Hypothalamus (tissue), 51 donors: ENCODE data around the gene SLC5A10.

Source experiments
- DNase-seq, 51 donors: peaks; one replicate each; lab custom pipeline; 2025; lab: John Stamatoyannopoulos, UW

Gene SLC5A10

DNA sequence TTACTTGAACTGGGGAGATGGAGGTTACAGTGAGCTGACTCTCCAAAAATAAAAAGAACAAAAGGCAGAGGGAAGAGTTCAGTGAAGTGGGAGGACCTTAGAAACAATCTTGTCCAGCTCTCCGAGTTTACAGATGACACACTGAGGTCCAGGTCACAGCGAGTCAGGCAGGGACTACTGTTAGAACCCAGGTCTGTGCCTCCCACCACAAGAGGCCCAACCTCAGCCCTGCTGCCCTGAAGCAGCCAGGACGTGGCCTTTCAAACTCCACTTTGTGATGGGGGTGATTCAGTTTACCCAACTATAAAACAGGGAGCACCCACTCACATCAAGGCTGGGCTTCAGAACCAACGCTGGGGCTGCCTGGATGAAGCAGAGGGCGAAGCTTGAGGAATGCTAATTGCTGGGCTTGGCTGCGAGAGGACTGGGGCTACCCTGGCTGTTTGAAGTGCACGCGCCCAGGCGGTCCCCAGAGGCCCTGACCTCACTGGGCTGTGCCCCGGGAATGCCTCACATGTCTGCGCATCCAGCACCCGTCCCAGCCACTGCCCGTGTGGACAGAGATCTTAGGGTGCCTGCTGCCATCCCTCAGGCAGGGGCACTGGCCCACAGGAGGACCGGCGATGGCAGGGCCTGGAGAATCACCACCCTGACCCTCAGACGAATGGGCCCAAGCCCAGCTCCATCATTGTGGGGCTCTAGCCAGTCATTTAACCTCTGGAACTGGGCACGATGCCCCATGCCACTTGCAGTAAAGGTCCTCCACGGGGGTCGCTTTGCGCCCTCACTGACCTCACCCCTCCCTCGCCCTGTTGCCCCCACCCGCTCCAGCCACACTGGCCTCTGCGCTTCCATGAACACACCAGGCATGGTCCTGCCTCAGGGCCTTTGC lies 11.4 kb downstream of the SLC5A10 start:
- DNase-seq = no peak

DNA sequence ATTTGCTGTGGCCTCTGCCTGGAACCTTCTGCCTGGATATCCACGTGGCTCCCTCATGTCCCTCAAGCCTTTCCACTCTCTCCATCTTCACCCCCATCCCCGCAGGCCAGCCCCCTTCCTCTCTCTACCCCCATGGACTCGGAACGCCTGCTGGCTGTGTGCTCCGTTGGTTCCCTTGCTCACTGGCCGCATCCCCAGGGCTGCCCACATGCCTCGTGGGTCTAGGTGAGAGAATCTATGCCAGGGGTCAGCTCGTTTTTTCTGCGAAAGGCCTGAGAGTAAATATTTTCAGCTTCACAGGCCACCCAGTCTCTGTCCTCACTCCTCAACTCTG lies 12.0 kb downstream of the SLC5A10 start:
- DNase-seq = no peak

DNA sequence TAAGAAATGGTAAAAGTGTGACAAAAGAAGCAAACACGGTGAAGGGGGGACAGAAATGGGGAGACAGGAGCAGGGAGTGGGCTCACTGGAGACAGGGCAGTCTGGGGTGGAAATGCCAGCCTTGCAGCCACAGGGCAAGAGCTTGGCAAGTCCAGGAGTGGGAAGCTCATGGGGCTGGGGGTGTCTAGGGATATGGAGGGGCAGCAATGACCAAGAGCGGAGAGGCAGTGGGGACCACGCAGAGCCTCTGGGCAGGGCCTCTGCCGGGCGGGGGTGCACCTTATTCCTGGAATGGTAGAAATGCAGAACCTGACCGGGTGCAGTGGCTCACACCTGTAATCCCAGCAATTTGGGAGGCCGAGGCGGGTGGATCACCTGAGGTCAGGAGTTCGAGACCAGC lies 12.6 kb downstream of the SLC5A10 start:
- DNase-seq = no peak

DNA sequence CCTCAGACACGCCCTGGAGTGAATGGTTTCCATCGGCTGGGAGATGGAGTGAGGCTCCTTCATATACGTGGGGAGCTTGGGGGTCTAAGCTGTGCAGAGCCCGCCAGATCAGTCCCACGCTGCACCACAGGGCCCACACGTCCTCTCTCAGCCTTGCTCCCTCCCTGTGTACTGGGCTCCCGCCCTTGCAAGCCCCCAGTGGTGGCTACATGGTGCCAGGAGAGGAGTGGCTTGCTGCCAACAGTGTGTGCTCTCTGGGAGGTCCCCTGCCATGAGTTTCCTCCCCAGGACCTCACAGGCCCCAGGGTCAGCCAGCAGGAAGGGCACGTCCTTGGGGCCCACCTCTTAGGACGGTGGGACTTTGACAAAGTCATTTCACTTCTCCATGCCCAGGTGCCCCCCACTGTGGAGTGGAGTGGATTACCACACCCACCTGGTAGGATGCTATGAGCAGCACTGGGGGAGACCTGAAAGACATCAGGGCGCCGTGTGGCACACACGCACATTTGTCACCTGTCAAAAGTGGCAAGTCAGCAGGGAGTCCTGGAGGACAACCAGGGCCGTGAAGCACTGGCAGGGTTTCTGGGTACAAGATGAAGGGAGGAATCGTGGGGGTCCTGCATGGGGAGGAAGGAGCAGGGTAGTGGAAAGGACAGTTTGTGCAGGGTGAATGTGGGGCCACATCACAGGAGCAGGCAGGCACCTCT lies 13.7 kb downstream of the SLC5A10 start:
- no peak for DNase-seq

DNA sequence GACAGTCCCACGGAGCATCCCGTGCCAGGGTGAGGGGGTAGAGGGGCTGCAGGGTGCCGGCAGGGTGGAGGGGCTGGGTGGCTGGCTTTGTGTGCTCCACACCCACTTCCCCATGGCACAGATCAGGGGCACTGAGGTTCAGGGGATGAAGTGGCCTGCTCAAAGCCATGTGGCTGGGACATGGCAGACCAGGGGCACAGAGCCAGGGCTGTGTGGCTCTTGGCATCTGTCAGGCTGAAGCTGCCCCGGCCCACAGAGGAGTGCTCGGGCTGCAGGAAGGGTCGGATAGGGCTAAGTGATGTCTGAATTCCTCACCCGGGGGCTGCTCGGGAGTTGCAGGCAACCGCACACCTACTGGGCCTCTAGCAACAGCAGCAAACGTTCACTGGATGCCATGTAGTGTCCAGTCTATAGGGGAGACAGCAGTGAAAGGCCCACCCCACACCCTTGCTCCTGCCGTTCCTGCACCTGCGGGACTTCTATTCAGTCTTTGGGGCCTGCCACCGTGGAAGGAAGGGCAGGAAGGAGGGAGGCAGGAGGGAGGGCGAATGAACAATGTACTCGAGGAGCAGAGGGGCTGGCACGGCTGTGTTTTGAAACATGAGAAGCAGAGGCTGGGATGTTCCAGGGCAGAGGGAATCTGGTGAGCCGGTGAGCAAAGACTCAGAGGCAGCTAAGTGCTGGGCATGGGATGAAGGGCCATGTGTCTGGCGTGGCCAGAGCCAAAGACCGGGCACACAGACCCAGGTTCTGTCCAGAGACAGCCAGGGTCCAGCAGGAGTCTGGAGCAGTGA lies 15.1 kb downstream of the SLC5A10 start:
- no peak for DNase-seq

DNA sequence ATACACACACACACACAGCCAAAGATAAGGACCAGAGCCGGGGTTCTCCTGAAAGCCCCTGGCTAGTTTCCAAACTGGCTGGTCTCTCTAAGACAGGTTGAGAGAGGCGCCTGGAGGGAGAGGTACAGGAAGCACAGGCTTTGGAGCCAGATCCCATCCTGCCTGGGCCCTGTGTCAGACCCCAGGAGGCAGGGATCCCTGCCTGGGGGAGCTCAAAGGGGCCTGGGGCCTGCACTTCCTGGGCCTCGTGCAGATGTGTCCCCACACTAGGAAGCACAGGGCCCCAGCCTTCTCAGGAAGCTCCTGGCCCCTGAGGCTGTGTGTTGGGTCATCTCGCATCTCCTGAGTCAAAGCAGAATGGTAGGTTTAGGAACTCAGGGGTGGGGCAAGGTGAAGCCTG lies 16.0 kb downstream of the SLC5A10 start:
- no peak for DNase-seq

DNA sequence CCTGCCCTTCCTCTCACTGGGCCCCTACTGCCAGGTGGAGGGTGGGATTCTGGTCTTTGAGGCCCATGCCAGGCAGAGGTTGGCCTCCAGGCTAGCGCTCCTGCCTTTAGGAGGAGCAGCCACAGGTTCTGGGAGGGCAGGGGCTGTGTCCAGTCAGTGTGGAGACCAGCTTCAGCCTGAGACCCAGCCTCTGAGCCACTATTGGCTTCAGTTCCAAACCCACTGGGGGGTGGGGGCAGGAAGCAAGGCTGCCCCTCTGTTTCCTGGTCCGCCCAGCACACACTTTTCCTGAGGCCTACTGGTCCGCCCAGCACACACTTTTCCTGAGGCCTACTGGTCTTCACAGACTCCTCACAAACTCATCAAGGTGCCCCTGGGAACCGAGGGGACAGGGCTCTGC lies 16.4 kb downstream of the SLC5A10 start:
- no peak for DNase-seq

DNA sequence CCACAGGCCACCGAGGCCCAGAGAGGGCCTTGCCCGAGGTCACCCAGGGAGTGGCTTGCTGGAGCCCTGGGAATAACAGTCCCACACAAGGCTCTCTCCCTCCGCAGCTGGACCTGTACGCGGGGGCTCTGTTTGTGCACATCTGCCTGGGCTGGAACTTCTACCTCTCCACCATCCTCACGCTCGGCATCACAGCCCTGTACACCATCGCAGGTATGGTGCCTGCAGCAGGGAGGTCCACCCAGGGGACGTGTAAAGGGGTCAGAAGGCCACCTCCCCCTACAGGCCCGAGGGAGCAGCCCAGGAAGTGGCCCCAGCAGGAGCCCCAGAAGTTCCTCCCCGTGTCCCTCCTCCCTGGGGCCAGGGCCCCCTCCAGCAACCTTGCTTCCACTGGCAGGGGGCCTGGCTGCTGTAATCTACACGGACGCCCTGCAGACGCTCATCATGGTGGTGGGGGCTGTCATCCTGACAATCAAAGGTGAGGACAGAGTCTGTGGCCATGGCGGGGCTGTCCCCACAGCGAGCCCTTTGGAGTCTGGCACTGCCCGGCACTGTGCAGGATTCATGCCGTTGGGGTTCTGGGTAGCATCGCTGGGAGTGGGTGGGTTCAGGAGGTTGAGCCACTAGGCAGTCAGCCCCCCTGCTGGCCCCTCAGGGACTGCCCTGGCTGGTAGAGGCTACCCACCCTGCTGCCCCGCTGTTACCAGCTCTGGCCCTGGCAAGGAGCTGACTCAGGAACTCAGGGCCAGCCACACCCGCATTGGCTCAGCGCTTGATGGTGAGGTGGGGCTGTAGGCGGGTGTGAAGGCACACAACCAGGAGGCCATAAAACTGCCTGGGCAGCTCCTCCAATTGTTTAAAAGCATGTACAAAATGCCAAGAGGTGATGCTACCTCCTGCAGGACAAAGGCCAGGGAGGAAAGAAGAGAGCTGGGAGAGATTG lies 17.3 kb downstream of the SLC5A10 start:
- no peak for DNase-seq

DNA sequence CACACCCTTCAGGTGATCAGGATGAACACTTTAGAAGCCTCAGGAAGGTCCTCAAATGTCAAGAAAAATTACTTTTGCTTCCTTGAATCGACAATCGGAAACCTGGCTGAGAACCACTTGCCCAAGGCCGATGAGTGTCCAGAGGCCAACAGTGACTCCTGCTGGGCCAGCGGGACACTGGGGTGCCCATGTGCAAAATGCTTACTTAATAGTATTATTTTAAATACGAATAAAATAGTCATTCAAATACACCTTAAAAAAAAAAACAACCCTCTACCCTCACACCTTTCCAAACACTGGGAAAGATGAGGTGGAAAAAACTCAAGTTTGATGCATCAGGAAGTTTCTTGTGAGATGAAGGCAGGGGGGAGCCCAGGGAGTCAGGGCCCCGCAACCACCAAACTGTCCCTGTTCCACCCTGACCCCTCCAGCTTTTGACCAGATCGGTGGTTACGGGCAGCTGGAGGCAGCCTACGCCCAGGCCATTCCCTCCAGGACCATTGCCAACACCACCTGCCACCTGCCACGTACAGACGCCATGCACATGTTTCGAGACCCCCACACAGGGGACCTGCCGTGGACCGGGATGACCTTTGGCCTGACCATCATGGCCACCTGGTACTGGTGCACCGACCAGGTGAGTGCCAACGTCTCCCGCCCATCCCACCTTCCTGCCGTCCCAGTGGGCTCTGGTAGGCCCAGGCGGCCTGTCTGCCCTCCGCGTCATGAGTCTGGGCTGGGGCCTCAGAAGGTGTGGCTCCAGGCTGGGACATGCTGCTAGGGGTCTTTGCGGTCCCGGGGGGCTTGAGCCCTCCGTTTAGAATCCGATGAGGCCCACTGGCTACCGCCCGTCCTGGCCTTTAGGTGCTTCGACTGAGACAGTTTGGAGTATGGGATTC lies 18.9 kb downstream of the SLC5A10 start:
- DNase-seq = no peak

DNA sequence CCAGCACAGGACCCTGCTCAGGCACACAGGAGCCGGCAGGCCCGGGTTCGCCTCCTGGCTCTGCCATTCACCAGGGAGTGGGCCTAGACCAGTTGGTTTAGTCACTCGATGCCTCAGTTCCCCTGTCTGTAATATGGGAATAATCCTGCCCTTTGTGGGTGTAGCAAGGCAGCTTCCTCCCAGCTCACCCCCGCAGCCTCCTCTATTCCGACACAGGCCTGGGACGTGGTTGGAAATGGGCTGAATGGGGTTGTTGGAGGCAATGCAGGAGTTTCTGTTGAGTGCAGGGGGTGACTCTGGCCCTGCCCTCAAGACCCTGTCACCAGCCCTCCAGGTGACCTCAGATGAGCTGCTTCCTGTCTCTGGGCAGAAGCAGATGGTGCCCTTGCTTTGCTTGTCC lies 19.8 kb downstream of the SLC5A10 start:
- no peak for DNase-seq

DNA sequence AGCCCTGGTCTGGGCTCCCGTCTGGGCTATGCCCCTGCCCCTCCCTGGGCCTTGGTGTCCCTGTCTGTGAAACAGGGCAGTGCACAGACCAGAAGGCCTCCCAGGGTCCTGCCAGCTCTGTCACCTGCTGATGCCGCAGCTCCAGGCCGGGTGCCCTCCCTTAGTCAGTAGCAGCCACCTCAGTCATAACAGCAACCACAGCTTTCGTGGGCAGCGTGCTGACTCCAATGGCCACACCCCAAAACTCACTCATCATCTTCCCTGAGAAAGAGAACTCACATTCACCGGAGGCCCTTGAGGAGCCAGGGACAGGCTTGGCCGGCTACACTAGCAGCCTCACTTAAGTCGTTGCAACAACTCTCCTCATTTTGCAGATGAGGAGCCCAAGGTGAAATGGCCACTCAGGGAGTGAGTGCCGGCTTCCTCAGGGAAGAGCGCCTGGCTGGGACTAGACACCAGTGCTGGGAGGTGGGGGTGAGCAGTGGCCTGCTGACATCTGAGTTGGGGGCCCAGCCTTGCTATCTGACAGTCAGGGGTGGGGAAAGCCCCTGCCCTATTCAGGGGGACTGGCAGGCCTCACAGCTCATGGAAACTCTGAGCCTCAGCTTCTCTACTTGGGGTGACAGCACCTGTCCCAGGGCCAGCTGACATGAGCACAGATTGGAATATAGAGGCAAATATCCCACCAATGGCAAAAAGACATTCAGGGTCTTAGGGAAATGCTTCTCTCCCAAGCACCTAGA lies 22.6 kb downstream of the SLC5A10 start:
- no peak for DNase-seq

DNA sequence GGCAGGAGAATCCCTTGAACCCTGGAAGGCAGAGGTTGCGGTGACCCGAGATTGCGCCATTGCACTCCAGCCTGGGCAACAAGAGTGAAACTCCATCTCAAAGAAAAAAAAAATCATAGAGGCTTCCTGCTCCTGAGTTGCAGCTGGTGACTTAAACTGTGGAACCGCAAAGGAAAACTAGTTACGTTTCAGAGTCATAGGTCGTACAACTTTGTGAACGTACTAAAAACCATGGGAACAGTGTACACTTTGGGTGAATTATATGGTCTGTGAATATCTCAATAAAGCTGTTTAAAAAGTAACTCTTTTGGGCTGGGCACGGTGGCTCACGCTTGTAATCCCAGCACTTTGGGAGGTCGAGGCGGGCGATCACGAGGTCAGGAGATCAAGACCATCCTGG lies 23.6 kb downstream of the SLC5A10 start:
- no peak for DNase-seq

DNA sequence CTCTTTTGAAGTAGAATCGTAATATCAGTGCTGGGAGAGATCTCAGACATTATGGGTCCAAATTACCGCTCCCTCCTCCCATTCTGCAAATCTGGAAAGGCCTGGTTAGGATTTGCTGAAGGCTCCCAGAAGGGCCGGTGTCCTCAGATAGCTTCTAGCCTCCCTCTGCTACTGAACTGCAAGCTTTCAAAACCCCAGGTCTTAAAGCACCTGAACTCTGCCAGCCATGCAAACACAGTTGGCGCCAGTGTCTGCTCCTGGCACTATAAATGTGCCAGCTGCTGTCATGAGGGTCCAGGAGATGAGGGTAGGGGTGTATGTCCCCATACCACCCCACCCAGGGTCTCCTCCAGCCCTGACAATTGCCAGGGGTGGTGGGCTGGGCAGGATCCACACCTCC lies 24.2 kb downstream of the SLC5A10 start:
- no peak for DNase-seq

DNA sequence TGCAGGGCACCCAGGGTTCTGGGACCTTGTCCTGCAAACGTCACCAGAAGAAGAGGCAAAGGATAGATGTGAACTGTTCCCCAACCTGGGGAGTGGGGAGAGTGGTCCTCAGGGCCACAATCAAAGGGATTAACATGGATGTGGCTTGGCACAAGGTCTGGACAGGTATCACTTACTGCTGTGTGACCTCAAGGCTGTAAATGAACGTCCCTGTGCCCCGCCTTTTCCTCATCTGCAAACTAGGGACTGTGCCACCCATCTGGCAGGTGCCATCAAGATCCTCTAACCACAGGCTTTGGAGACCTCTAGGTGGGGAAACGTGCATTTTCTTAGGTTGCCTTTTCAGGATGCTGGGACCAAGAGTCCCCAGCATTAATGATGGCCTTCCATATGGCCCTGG lies 25.1 kb downstream of the SLC5A10 start:
- DNase-seq = no peak

DNA sequence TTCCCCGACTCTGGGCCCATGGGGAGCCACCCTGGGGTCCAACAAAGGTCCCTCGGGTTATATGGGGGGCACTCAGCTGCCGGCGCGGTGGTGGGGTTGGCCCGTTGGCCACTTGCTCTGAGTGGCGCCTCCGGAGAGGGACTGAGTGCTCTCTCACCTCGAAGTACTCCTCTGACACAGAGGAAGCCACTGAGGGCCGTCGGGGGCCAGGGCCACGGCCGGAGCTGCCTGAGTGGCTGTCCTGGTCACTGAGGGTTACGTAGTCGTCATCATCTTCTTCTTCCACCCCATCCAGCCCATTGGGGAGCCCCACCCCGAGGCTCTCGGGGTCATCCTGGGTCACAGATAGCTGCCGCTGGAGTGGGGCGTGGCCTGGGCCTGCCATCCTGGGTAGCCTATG lies 25.7 kb downstream of the SLC5A10 start:
- DNase-seq = no peak

DNA sequence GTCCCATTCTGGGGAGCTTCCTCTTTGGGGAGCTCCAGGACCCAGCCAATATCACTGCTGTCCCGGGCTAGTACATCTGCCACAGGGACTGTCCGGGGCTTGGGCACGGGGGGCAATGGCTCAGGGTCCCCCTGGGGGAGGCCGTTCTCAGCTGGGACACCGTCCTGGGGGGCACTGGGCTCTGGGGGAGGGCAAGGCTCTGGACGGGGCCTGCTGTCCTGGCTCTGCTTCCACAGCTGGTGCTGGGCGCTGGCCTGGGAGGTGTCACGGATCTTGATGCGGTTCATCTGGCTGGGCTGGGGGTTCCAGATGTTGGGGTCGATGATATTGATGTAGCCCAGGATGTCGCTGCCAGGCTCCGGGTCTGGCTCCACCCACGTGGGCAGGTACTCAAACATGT lies 26.1 kb downstream of the SLC5A10 start:
- no peak for DNase-seq

DNA sequence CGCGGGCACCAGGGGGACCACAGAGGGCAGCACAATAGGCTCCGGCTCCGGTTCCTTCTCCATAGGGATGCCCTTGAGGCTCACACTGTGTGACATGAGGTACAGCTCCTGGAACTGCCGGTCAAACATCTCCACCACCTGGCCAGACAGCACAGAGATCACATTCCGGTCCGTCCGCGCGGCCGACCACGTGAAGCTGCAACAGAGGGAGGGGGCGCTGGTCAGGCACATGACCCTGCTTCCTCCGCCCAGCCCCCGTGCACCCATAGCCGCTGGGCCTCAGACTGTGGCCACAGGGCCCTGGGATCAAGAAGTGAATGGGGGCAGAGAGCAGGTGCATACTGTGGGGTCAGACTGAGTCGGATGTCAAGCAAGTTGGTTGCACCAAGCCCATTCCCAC lies 26.7 kb downstream of the SLC5A10 start:
- DNase-seq = no peak

DNA sequence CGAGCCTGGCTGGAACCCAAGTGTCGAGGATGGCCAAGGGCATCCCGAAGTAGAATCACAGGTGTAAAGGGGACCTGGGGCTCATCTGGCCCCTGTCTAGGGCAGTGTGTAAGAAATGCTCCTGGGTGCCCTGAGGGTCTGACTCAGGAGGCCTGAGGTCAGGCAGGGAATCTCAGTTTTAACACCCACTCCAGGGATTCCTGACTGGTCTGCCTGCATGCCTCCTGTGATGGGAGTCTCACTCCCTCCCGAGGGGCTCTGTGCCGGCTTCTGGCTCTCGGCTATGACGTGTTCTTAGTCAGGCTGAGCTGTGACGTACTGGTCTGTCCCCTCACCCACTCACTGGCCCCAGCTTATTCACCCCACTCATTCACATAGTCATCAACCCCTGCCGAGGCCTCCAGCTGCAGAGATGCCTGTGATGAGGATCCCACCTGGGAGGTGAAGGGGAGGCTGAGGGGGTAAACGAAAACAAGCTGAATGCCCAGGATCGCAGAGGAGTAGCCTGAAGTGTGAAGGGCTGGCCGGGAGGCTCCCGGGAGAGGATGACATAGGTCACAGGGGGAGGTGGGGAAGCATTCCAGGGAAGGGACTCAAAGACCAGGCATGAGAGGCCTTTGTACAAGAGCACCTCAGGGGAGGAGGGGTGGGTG lies 28.8 kb downstream of the SLC5A10 start:
- no peak for DNase-seq
